ENCODE results near the gene MOSPD2.

- TF ChIP-seq CTCF (IDR thresholded peaks at IDR 0.05; ENCODE audit: insufficient read depth, low read length), result no peak
- TF ChIP-seq, protein P1, sequence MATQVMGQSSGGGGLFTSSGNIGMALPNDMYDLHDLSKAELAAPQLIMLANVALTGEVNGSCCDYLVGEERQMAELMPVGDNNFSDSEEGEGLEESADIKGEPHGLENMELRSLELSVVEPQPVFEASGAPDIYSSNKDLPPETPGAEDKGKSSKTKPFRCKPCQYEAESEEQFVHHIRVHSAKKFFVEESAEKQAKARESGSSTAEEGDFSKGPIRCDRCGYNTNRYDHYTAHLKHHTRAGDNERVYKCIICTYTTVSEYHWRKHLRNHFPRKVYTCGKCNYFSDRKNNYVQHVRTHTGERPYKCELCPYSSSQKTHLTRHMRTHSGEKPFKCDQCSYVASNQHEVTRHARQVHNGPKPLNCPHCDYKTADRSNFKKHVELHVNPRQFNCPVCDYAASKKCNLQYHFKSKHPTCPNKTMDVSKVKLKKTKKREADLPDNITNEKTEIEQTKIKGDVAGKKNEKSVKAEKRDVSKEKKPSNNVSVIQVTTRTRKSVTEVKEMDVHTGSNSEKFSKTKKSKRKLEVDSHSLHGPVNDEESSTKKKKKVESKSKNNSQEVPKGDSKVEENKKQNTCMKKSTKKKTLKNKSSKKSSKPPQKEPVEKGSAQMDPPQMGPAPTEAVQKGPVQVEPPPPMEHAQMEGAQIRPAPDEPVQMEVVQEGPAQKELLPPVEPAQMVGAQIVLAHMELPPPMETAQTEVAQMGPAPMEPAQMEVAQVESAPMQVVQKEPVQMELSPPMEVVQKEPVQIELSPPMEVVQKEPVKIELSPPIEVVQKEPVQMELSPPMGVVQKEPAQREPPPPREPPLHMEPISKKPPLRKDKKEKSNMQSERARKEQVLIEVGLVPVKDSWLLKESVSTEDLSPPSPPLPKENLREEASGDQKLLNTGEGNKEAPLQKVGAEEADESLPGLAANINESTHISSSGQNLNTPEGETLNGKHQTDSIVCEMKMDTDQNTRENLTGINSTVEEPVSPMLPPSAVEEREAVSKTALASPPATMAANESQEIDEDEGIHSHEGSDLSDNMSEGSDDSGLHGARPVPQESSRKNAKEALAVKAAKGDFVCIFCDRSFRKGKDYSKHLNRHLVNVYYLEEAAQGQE (IDR thresholded peaks at IDR 0.05; ENCODE audit: insufficient replicate concordance, low read depth), result no peak
These were observed 61.2 kb downstream of the MOSPD2 start for GRCh38 chrX:14934423-14934822.
